Measurements from ENCODE around the gene DDX5.
"Not testable (repeated sequence)": the region's sequence is repeated elsewhere in the genome, so short reads cannot be mapped to it uniquely, and the experiment has no call there.

The DDX5 gene

GRCh38 chr17:64508683-64509082, 2.6 kb upstream of the DDX5 start:
- no peak for DNase-seq (ENCODE audit: low read depth in 2 of 2)

DNA sequence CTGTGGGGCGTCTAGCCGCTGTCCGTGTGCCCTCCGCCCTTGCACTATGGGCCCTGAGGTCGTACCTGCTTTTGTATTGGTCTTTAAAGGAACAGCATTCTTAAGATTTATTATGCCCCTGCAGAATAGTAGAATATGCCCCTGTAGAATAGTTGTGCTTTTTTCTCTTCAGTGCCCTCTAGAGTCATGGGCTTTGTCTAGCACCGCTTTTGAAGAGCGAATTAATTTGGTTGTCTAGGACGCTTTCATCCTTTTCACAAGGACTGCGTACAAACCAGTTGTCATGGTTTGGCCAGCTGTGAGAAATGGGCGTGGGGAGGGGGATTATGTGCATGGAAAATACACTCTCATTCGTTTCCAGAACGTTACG, 1.3 kb upstream of the DDX5 start:
- DNase-seq (ENCODE audit: low read depth in 2 of 2) = no peak

DNA sequence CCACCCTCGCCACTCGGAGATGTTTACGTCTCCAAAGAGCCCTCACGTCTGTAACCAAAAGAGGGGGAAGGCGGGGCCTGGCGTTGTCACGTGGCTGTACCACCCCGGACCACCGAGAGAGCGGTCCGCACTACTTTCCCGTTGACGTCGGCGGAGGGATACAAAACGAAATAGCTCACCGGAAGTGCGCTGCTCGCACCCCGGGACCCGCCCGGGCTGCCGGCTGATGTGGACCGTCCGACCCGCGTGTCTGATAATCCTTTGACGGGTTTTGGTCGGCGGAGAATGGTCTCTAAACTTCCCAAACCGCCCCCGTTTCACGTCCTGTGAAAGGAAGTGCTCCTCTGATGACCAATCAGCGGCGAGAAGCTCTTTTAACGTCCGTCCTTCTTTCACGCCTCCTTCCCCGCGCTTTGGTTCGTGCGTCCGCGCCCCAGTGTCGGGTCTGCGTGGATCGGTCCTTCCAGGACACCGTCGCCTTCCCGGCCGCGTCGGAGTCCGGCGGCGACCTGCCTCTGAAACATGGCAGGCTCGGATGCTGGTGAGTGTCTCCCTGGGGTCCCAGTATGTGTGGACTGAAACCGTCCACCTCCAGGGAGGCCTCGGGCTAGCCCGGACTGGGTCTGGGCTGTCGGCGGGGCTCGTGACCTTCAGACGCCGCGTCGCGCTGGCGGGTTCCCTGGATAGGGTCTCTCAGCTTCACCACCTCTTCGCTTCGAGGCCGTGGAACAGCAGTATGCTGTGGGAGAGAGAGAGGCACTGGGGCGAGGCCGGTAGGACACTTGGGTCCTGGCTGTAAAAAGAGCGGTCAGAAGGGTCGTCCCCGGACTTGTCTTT, 705 bp upstream of the DDX5 start, which contains the start of gene CEP95:
TSS of gene CEP95 (plus strand) at position 402 of the 837 bp plus-strand sequence. CDS start at position 523, 121 bp downstream.
- peak; percentile 97 to 98 for DNase-seq (ENCODE audit: low read depth in 2 of 2)

DNA sequence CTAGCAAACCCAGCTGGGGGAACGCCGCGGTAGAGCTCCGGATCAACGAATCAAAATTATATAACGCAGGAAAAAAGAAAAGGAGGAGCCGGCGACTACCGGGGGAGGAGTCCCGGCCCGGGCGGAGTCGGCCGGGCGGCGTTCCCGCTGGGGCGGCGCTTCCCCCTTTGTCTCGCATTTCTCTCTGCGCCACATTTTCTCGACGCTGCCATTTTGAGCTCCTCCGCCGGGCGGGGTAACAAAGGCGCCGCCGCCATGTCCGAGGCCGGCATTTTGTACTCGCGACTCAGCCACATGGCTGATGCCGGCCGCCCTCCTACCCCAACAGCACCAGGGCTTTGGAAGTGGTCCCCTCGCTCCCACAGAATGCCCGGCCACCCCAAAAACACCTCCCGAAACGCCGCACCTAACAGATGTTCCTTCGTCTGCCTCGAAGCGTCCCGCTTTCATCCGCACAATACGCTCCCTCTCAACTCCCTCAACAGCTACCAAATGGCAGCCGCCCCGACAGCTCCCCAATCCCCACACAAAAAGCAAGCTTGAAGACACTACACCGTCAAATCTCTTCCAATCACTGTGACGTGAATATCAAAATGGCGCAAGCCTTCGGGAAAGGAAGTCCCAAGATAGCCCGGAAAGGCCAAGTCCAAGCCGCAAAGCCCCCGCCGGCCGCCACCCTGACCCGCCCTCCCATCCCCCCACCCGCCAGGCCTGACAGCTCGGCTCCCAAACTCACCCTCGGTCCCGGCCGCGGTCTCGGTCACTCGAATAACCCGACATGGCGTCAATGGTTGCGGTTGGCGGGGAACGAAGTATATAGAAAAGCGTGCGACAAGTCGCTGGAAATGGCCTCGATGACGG, 519 bp downstream of the DDX5 start:
- peak; percentile 83 to 84 for DNase-seq (ENCODE audit: low read depth in 2 of 2)

GRCh38 chr17:64504769-64505339, 1.2 kb downstream of the DDX5 start:
- no peak for DNase-seq (ENCODE audit: low read depth in 2 of 2)

DNA sequence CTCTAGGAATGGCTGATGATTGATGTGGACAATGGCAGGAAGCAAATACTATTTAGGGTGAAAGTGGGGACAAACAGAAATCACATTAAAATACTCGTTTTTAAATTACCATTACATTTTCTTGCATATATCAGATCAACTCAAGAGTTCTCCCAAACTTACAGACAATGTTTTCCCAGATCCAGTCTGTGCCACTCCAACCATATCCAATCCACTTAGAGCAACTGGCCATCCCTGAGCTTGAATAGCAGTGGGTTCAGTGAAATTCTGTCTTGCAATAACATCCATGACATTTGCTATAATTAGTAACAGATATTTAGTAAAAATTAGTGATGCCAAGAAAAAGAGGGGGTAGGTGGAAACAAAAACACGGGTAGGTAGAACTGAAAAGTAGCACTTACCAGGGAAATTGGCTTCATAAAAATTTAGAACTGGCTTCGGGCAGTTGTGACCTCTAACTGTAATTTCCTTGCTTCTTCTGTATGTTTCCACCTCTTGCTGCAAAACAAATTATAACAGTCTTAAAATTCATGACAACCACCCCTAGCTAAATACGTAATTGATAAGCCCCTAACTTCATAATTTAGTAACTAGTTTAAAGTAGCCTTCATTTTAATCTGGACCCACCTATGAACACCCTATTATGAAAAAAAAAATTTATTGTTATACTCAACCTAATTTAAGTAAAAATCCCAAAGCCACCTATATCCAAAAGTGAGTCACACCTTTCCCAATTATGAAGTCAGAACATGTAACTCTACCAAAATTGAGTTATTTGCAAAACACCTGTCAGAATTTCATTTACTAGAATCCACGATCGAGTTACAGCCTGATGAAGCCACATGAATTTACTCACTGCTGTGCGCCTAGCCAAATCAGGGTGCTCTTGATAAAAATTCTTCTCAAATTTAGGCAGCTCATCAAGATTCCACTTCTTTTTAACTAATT, 2.0 kb downstream of the DDX5 start:
- DNase-seq (ENCODE audit: low read depth in 2 of 2) = no peak

- DNase-seq (ENCODE audit: low read depth in 2 of 2) = no peak
These were observed 2.7 kb downstream of the DDX5 start for GRCh38 chr17:64503341-64503740.

DNA sequence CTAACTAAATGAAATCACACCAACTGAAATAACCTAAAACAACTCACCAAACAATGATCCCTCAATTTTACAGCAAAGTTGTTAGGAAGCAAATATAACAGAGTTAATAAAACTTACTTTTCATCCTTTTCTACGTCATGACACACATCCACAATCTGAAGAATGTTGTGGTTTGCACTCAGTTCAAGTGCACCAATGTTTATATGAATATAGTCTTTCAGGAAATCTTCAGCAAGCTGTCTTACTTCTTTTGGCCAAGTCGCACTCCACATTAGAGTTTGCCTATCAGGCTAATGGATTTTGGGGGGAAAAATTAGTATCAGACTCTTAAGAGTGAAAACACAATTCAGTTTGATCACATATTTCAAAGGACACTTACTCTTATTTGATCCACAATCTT, 3.3 kb downstream of the DDX5 start:
- no peak for DNase-seq (ENCODE audit: low read depth in 2 of 2)

GRCh38 chr17:64502021-64502420, 4.1 kb downstream of the DDX5 start:
- no peak for DNase-seq (ENCODE audit: low read depth in 2 of 2)

GRCh38 chr17:64500862-64501765, 5.0 kb downstream of the DDX5 start:
- DNase-seq (ENCODE audit: low read depth in 2 of 2) = no peak

DNA sequence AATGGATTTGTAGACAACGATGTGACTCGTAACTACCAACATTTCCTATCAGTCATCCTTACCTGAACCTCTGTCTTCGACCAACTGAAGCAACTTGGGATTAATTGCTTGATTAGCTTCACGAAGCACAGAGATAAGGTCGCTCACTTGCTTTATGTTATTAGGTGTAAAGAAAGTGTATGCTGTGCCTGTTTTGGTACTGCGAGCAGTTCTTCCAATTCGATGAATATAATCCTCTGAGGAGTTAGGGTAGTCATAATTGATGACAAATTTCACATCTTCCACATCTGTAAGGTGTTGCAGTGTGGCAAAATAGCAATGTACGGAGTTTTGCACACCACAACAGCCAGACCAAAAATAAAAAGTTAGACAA, 5.6 kb downstream of the DDX5 start:
- no peak for DNase-seq (ENCODE audit: low read depth in 2 of 2)

DNA sequence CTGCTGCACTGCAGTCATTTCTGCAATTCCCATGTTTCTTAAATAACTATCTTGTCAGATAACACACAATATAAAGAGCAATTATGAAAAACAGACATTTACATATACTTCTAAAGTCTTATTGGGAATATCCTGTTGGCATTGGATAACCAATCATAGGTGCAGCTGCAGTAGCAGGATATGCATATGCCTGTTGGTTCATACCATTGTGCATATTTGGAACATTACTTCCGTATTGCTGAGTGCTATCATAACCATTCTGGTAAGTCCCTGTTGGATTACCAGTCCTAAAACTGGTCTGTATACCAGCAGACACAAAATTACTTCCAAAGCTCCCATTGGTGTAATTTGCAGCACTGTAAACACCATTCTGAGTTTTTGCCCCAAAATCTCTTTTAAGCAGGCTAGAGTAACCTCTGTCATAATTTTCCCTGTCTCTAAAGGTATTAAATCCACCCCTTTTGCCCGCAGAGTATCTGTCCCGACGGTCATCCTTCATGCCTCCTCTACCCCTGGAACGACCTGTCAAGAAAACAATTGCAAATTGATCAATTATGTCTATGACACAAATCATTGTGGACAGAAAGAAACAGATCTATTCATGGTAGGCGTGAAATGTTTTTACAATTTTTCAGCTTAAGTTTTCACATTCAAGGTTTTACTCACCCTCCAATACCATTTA, 6.1 kb downstream of the DDX5 start:
- no peak for DNase-seq (ENCODE audit: low read depth in 2 of 2)

DNA sequence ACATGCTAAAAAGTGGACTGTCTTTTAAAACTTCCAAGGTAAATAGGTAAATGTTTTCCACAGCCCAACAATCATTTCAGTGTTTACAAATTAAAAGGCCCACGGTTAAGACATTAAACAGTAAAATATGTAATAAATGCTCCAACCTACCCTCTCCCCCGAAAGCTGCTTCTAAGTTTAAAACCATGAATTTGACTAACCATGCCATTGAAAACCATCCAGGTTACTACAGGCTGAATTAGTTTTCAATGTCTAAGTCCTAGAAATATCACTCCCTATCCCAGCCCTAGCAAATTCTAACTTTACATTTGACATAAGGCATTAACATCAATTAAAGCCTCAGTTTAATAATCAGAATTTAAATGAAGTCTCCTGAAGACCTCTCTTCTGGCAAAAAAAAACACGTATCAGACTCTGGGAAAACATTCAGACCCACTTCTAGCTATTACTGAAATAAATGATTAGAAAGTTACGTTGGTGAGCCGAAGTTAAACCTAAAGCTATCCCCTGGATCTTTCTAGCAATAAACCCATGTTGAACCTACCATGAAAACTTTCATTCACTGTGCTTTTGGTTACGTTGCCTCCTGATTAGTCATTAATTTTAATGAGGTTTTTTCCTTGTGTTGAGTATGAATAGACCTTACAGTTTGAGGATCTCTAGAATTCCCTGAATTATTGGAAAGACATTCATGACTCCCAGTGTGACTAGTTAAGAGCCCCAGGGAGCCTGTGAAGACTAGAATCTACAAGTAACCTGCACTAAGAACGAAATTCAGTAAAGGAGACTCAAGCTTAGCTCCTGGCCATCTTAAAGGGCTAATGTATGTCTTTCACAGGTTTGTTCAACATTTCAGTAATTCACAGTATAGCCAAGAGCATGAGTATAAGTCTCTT, 7.5 kb downstream of the DDX5 start:
- no peak for DNase-seq (ENCODE audit: low read depth in 2 of 2)

DNA sequence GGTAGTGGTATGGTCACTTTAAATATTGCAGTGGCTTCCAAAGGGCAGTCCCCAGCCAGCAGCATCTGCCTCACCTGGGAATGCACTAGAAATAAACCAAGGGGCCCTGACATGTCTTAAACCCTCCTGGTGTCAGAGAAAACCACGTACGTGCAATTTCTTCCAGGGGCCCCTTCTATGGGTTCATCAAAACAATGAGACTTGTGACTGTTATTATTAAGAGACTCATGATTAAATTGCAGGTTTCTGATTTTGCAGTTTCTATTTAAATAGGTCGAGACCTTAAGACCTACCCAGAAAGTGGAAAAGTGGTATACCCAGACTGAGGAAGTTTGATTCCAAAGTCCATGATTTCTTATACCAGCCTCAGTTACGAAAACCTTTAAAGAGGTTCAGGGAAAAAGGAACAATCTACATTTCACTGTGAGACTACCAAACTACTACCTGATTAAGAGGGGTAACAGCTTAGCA, 8.5 kb downstream of the DDX5 start:
- DNase-seq (ENCODE audit: low read depth in 2 of 2) = no peak

DNA sequence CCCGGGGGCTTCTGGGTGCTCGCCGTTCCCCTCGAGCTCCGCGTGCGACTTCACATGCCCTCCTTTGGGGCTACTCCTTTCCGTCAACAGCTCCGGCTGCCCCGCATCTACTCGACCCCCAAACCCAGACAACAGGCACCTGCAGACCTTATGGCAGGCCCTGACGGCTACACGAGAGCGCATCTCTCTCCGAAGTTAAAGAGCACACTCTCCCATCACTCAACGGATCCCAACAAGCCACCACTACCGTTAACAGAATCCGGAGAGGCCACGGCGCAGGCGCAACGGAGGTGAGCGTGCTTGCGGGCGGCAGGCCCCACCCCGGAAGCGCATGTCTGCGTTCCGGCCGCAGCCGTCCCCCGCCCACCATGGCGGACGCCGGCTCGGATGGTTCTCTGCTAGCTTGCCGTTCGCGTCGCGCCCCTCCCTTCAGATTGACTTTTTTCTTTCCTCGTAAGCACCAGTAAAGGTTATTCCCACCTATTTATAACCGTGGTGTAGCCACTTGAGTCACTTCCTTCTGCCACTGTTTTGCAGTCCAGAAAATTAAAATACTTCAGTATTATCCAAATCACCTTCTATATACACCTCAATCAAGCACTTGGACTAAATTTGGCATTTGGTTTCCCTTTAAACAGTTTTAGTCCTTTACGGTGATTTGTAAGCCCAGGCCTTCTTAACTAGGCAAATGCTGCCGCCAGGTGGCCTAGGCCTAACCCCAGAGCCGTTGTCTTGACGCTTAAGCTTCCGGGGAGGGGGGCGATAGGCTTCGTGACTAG, 9.1 kb downstream of the DDX5 start, which contains the start of gene POLG2:
TSS of gene POLG2 (minus strand) at position 269 of the 779 bp plus-strand sequence. CDS start at position 183, 86 bp downstream.
- peak; percentile 76 to 77 for DNase-seq (ENCODE audit: low read depth in 2 of 2)

DNA sequence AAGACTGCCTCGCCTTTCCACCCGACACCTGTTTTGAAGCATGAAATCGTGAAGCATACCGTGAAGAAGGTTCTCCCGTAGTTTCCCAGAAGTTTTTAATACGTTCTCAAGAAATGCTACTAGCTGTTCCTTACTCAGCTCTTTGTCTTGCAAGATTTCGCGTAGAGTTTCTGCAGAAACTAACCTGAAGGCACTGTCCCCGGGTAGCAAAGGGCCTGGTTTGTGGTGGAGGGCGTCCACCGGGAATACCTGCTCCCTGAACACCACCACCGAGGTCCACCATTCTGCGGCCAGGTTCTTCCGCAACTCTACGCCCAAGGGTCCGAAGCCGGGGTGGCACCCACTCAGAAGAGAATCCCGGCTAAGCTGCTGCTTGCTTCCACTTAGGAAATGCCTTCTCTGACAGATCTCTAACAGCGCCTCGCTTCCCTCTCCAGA, 9.7 kb downstream of the DDX5 start:
- no peak for DNase-seq (ENCODE audit: low read depth in 2 of 2)

DNA sequence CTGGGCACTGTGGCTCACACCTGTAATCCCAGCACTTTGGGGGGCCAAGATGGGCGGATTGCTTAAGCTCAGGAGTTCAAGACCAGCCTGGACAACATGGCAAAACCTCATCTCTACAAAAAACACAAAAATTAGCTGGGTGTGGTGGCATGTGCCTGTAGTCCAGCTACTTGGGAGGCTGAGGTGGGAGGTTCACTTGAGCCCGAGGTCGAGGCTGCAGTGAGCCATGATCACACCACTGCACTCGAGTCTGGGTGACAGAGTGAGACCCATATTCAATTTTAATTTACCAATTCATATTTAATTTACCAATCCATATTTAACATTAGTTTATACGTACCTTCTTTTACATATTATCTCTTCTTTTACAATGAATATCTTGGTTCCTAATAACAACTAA, 10.8 kb downstream of the DDX5 start:
- DNase-seq (ENCODE audit: low read depth in 2 of 2) = not testable (repeated sequence)

DNA sequence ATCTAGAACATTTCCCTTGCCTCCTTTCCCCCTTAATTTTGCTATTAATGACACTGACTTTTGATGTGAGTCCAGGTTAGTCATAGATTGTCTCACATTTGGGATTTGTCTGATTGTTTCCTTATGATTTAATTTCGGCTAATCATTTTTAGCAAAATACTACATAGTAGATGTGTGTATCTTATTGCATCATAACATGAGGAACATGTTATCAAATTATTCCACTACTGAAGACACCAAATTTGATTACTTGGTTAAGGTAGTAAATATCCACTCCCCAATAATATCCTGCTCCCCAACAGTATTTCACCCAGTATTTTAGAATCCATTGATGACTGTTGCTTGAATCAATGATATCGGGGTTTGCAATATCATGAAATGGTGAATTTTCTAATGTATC, 12.0 kb downstream of the DDX5 start:
- DNase-seq (ENCODE audit: low read depth in 2 of 2) = no peak
